HCT116 (cell line): ENCODE results near the gene SCGB3A1. TPM values are rescaled to one million over a fixed set of nuclear protein-coding genes. Genes with fewer than 3 reads are reported as not detected.

Source experiments
- ATAC-seq: fragments of 200-7000 bp; cut with Tn5 transposase; 2 replicates; pipeline ENCODE4 v1.9.1; 2020; ENCODE audit warnings: mild to moderate bottlenecking, moderate library complexity
- BruUV-seq: library from RNA; stranded (reverse); fragments of 400-500 nt; replicated peaks from 2 replicates; lab custom pipeline; 2021; lab: Mats Ljungman, UMichigan
- CTCF ChIA-PET: fragments of 300-600 bp; sonication (Branson Sonifier 250); formaldehyde crosslinking; loops from one replicate; lab custom pipeline; 2021; ENCODE audit warnings: antibody characterized with exemption; lab: Charles Lee
- POLR2A ChIA-PET: fragments of 300-600, 350-600 bp; sonication (Branson Sonifier 250); formaldehyde crosslinking; loops from one replicate; lab custom pipeline; 2021; ENCODE audit warnings: antibody characterized with exemption; lab: Charles Lee
- RAD21 ChIA-PET, 2 experiments: fragments of 300-600 bp; sonication (Branson Sonifier 250); formaldehyde crosslinking; loops; one replicate each; lab custom pipeline; 2023; ENCODE audit warnings: low total read pairs in 2 of 2; ENCODE audit not compliant: uncharacterized antibody in 2 of 2, unreplicated experiment in 2 of 2, low non-redundant PET in 1 of 2; lab: Charles Lee
- DNase-seq: peaks from one replicate; pipeline ENCODE4 v3.0.0-alpha.2; 2010; ENCODE audit warnings: low read depth, low spot score
- H2AFZ ChIP-seq: fragments of 200-600 bp; shearing (Covaris generic), sonication (generic); 2 replicates; pipeline ENCODE4 v1.6.1; 2017; ENCODE audit warnings: low read depth, mixed run types, mixed read lengths, antibody characterized with exemption, low read length; ENCODE audit not compliant: poor library complexity, severe bottlenecking
- H3K27ac ChIP-seq: 2 replicates; pipeline ENCODE4 v1.5.1; 2012; ENCODE audit warnings: low read depth, low read length
- H3K27me3 ChIP-seq: fragments of 200-600 bp; sonication (generic); 2 replicates; pipeline ENCODE4 v1.6.1; 2016; ENCODE audit warnings: mixed run types, low read length, mixed read lengths; ENCODE audit not compliant: insufficient read depth
- H3K36me3 ChIP-seq, 2 experiments: fragments of 200-500 bp in 1 of 2; fragments of 200-600 bp in 1 of 2; sonication (Bioruptor generic) in 1 of 2; sonication (generic) in 1 of 2; 2 replicates each; pipeline versions ENCODE4 v1.5.1 to v1.6.1; 2014 to 2016; ENCODE audit warnings: low read length in 2 of 2, inconsistent platforms in 1 of 2, mixed read lengths in 1 of 2, mixed run types in 1 of 2; ENCODE audit not compliant: insufficient read depth in 2 of 2, control insufficient read depth in 1 of 2
- H3K4me1 ChIP-seq, 2 experiments: fragments of 200-600 bp in 1 of 2; sonication (generic) in 1 of 2; 2 replicates each; pipeline versions ENCODE4 v1.5.1 to v1.6.1; 2012 to 2017; ENCODE audit warnings: low read length in 2 of 2, inconsistent platforms in 1 of 2, mild to moderate bottlenecking in 1 of 2, mixed read lengths in 1 of 2, mixed run types in 1 of 2, moderate library complexity in 1 of 2; ENCODE audit not compliant: insufficient read depth in 2 of 2, control insufficient read depth in 1 of 2
- H3K4me2 ChIP-seq: fragments of 200-600 bp; sonication (generic); 2 replicates; pipeline ENCODE4 v1.6.1; 2017; ENCODE audit warnings: mixed run types, low read length, mixed read lengths
- H3K4me3 ChIP-seq, 2 experiments: fragments of 200-600 bp in 1 of 2; sonication (generic) in 1 of 2; replicated peaks in 1 of 2; 2 replicates each; pipeline ENCODE4 v1.5.1; 2011 to 2016; ENCODE audit warnings: low read length in 2 of 2, control low read depth in 1 of 2, low read depth in 1 of 2, mild to moderate bottlenecking in 1 of 2, mixed read lengths in 1 of 2, mixed run types in 1 of 2
- H3K79me2 ChIP-seq: fragments of 200-600 bp; sonication (generic); 2 replicates; pipeline ENCODE4 v1.6.1; 2017; ENCODE audit warnings: mild to moderate bottlenecking, mixed run types, low read length, moderate library complexity, mixed read lengths; ENCODE audit not compliant: insufficient read depth
- H3K9ac ChIP-seq: fragments of 200-600 bp; sonication (generic); 2 replicates; pipeline ENCODE4 v1.6.1; 2016; ENCODE audit warnings: low read length, mixed read lengths
- H3K9me2 ChIP-seq: fragments of 200-600 bp; sonication (generic), shearing (Covaris generic); 2 replicates; pipeline ENCODE4 v1.6.1; 2017; ENCODE audit warnings: mixed run types, mild to moderate bottlenecking, moderate library complexity; ENCODE audit not compliant: insufficient read depth
- H3K9me3 ChIP-seq, 2 experiments: fragments of 200-500 bp in 1 of 2; fragments of 200-600 bp in 1 of 2; sonication (Bioruptor generic) in 1 of 2; sonication (generic) in 1 of 2; 2 replicates each; pipeline ENCODE4 v1.6.1; 2014 to 2017; ENCODE audit warnings: low read length in 2 of 2, mixed read lengths in 2 of 2, inconsistent platforms in 1 of 2, low read depth in 1 of 2, mild to moderate bottlenecking in 1 of 2, mixed run types in 1 of 2, moderate library complexity in 1 of 2; ENCODE audit not compliant: control insufficient read depth in 1 of 2, insufficient read depth in 1 of 2
- H4K20me1 ChIP-seq: fragments of 200-600 bp; sonication (generic), shearing (Covaris generic); 2 replicates; pipeline ENCODE4 v1.6.1; 2017; ENCODE audit warnings: mixed run types, mild to moderate bottlenecking, moderate library complexity; ENCODE audit not compliant: insufficient read depth
- CBX3 ChIP-seq: IDR thresholded peaks from 2 replicates; pipeline ENCODE4 v1.6.1; 2012; ENCODE audit warnings: low read depth
- CEBPB ChIP-seq: IDR thresholded peaks from 2 replicates; pipeline ENCODE4 v1.6.1; 2012; ENCODE audit warnings: low read depth
- EZH2 ChIP-seq: fragments of 200-600 bp; sonication (generic); IDR thresholded peaks from 2 replicates; pipeline ENCODE4 v1.6.1; 2017; ENCODE audit warnings: antibody characterized with exemption, mixed run types
- EZH2phosphoT487 ChIP-seq: fragments of 200-600 bp; IDR thresholded peaks from 2 replicates; pipeline ENCODE4 v1.6.1; 2018; ENCODE audit warnings: antibody characterized with exemption, borderline replicate concordance
- POLR2AphosphoS5 ChIP-seq: IDR thresholded peaks from 2 replicates; pipeline ENCODE4 v1.6.1; 2011; ENCODE audit warnings: mild to moderate bottlenecking, low read depth, low read length, moderate library complexity
- RAD21 ChIP-seq: IDR thresholded peaks from 2 replicates; pipeline ENCODE4 v1.6.1; 2012; ENCODE audit warnings: low read depth, mild to moderate bottlenecking
- REST ChIP-seq: IDR thresholded peaks from 2 replicates; pipeline ENCODE4 v1.6.1; 2012; ENCODE audit warnings: low read depth
- SP1 ChIP-seq: IDR thresholded peaks from 2 replicates; pipeline ENCODE4 v1.6.1; 2012; ENCODE audit warnings: low read depth
- ZFX ChIP-seq: fragments of 450-650 bp; IDR thresholded peaks from 2 replicates; pipeline ENCODE4 v1.6.1; 2017
- ZNF274 ChIP-seq: fragments of 200-500 bp; sonication (Bioruptor generic); IDR thresholded peaks from 2 replicates; pipeline ENCODE4 v1.6.1; 2014; ENCODE audit warnings: mild to moderate bottlenecking, low read depth, low read length, inconsistent platforms
- intact Hi-C: fragments of 100-400 bp; cut with micrococcal nuclease; formaldehyde crosslinking; loops from 2 replicates; pipeline ENCODE4 v1.10.0; 2022
- total RNA-seq: library from RNA; stranded (reverse); gene quantifications from one replicate; pipeline ENCODE4 v1.2.1, GENCODE V29; 2021; ENCODE audit not compliant: unreplicated experiment
- TF ChIP-seq, protein P1 (sequence below): IDR thresholded peaks from 2 replicates; pipeline ENCODE4 v1.6.1; 2012

Gene SCGB3A1
- total RNA-seq, 1 experiment from 2014 or later, result not detected

- Histone ChIP-seq H3K36me3 (no peaks in the 10 kb centered on the region), H3K4me3 (no peak overlapping the region), H3K9me2 (no peaks in the 10 kb centered on the region), H4K20me1 (no peaks in the 10 kb centered on the region), H2AFZ (no peak overlapping the region), H3K9ac (no peak overlapping the region), H3K4me2 (no peak overlapping the region), H3K79me2 (no peaks in the 10 kb centered on the region), H3K27ac (no peak overlapping the region), H3K27me3 (no peaks in the 10 kb centered on the region), H3K9me3 (no peaks in the 10 kb centered on the region), H3K4me1 (no peaks in the 10 kb centered on the region)
- intact Hi-C loops, result no loop called here
- no TSS peak for BruUV-seq
- TF ChIP-seq SP1 (no peak), CBX3 (no peak), POLR2AphosphoS5 (no peak)
- ChIA-PET POLR2A (no interaction called here), RAD21 (no interaction called here), CTCF (no interaction called here)
- no peak for DNase-seq
- ATAC-seq, result no peak
Observed at GRCh38 chr5:180598316-180598701, 7.0 kb upstream of the SCGB3A1 start.

DNA sequence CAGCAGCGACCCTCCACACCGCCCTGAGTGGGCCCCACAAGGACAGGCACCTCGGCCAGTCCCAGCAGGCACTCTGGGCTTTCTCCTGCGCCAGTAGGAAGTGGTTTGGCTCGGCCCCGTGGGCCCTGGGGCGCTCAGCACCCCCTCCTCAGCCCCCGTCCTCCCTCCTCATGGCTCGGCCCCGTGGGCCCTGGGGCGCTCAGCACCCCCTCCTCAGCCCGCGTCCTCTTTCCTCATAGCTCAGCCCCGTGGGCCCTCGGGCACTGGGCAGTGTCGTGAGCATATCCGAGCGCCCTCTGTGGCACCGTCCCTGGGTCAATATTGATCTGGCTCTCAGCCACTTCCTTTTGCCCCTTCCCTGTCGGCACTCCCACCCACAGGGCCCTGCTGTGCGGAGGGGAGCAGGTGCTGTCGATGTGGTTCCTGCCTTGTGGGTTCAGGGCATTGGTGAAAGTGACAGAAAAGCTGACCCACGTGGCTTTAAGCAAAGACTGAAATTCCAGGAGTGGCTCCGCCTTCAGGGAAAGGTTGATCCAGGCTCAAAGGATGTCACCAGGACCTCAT, 5.5 kb upstream of the SCGB3A1 start:
- CTCF ChIA-PET, result no interaction called here
- RAD21 ChIA-PET, result no interaction called here
- Histone ChIP-seq H3K27me3 (no peaks in the 10 kb centered on the region), H3K4me3 (no peak overlapping the region), H3K9me2 (no peaks in the 10 kb centered on the region), H3K9me3 (no peaks in the 10 kb centered on the region), H3K36me3 (no peaks in the 10 kb centered on the region), H3K4me1 (no peaks in the 10 kb centered on the region), H4K20me1 (no peaks in the 10 kb centered on the region), H3K27ac (no peak overlapping the region), H2AFZ (no peak overlapping the region), H3K9ac (no peak overlapping the region), H3K4me2 (no peak overlapping the region), H3K79me2 (no peaks in the 10 kb centered on the region)
- POLR2A ChIA-PET, result no interaction called here
- intact Hi-C loops, result no loop called here
- ATAC-seq (no peak), DNase-seq (no peak)
- BruUV-seq, result no TSS peak
- TF ChIP-seq, protein P1, sequence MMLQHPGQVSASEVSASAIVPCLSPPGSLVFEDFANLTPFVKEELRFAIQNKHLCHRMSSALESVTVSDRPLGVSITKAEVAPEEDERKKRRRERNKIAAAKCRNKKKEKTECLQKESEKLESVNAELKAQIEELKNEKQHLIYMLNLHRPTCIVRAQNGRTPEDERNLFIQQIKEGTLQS, result no peak
- TF ChIP-seq ZNF274 (no peak), REST (no peak), SP1 (no peak), CBX3 (no peak), ZFX (no peak), RAD21 (no peak), CEBPB (no peak), EZH2phosphoT487 (no peak), EZH2 (no peak)
